GM23248 (cell line): ENCODE data around the gene GPX7. TPM values are rescaled to one million over a fixed set of nuclear protein-coding genes. Genes with fewer than 3 reads are reported as not detected.

ENCODE experiments used
- DNase-seq: peaks from one replicate; pipeline ENCODE4 v3.0.0-alpha.2; 2015
- H2AFZ ChIP-seq: fragments of 200-600 bp; sonication (generic); 2 replicates; pipeline ENCODE4 v1.6.1; 2016; ENCODE audit warnings: antibody characterized with exemption
- H3F3A ChIP-seq: fragments of 200-600 bp; sonication (generic); 2 replicates; pipeline ENCODE4 v1.6.1; 2016; ENCODE audit warnings: mild to moderate bottlenecking, antibody characterized with exemption, mixed run types; ENCODE audit not compliant: insufficient read depth
- H3K27ac ChIP-seq: fragments of 200-600 bp; sonication (generic); 2 replicates; pipeline ENCODE4 v1.5.1; 2016; ENCODE audit warnings: mild to moderate bottlenecking
- H3K27me3 ChIP-seq: fragments of 200-600 bp; sonication (generic); replicated peaks from 2 replicates; pipeline ENCODE4 v1.6.1; 2016; ENCODE audit warnings: mild to moderate bottlenecking; ENCODE audit not compliant: insufficient read depth
- H3K36me3 ChIP-seq: fragments of 200-600 bp; sonication (generic); 2 replicates; pipeline ENCODE4 v1.6.1; 2016; ENCODE audit warnings: low read depth, mild to moderate bottlenecking
- H3K4me1 ChIP-seq: fragments of 200-600 bp; sonication (generic); 2 replicates; pipeline ENCODE4 v1.6.1; 2016; ENCODE audit warnings: mild to moderate bottlenecking; ENCODE audit not compliant: insufficient read depth
- H3K4me2 ChIP-seq: fragments of 200-600 bp; sonication (generic); one replicate; pipeline ENCODE4 v1.6.1; 2016; ENCODE audit warnings: mild to moderate bottlenecking; ENCODE audit not compliant: unreplicated experiment
- H3K4me3 ChIP-seq: fragments of 200-600 bp; sonication (generic); 2 replicates; pipeline ENCODE4 v1.5.1; 2016; ENCODE audit warnings: mild to moderate bottlenecking
- H3K79me2 ChIP-seq: fragments of 200-600 bp; sonication (generic); 2 replicates; pipeline ENCODE4 v1.6.1; 2016; ENCODE audit warnings: mild to moderate bottlenecking; ENCODE audit not compliant: insufficient read depth
- H3K9ac ChIP-seq: fragments of 200-600 bp; sonication (generic); 2 replicates; pipeline ENCODE4 v1.6.1; 2016; ENCODE audit warnings: mild to moderate bottlenecking
- H3K9me2 ChIP-seq: fragments of 200-600 bp; sonication (generic); 2 replicates; pipeline ENCODE4 v1.6.1; 2016; ENCODE audit warnings: mixed run types, mild to moderate bottlenecking, moderate library complexity; ENCODE audit not compliant: insufficient read depth
- H3K9me3 ChIP-seq: fragments of 200-600 bp; sonication (generic); one replicate; pipeline ENCODE4 v1.6.1; 2017; ENCODE audit warnings: low read depth
- H4K20me1 ChIP-seq: fragments of 200-600 bp; sonication (generic); 2 replicates; pipeline ENCODE4 v1.6.0; 2016; ENCODE audit not compliant: insufficient read depth
- EZH2 ChIP-seq: fragments of 200-600 bp; sonication (generic); IDR thresholded peaks from 2 replicates; pipeline ENCODE4 v1.6.1; 2018; ENCODE audit warnings: antibody characterized with exemption, mild to moderate bottlenecking; ENCODE audit not compliant: insufficient read depth, poor library complexity, severe bottlenecking
- EZH2phosphoT487 ChIP-seq: fragments of 200-600 bp; sonication (generic); IDR thresholded peaks from 2 replicates; pipeline ENCODE4 v1.6.1; 2018; ENCODE audit warnings: antibody characterized with exemption, moderate library complexity, mild to moderate bottlenecking, low read depth; ENCODE audit not compliant: insufficient read depth
- WGBS, 2 experiments: methylation state at CpG; one replicate each; pipeline ENCODE4 v1.1.6; 2015 to 2017; ENCODE audit warnings: low lambda C conversion rate in 2 of 2, low coverage in 1 of 2; ENCODE audit errors: missing lambda C conversion rate in 2 of 2; 5-methylcytosine and 5-hydroxymethylcytosine counted together
- in situ Hi-C: fragments of 300-500 bp; cut with MboI; formaldehyde crosslinking; loops from 2 replicates; pipeline ENCODE4 v1.15.0; 2020
- polyA plus RNA-seq: library from polyadenylated mRNA; unstranded; fragments of >200 nt; fragmentation: Nextera tagmentation; extraction: Ambion mirVana; gene quantifications from 2 replicates; pipeline ENCODE4 v1.2.1, GENCODE V29; 2016
- total RNA-seq: library from RNA; depleted of rRNA; stranded (reverse); fragments of >200 nt; shearing (Covaris generic); gene quantifications from 2 replicates; pipeline ENCODE4 v1.2.3, GENCODE V29; 2014

Gene GPX7
- total and polyA plus RNA-seq, 2 experiments from 2014 or later, result 39.7 to 44.7 TPM

- Histone ChIP-seq H3F3A (peaks cover 25% of the 10 kb centered on the region), H4K20me1 (no peaks in the 10 kb centered on the region), H3K27ac (no peak overlapping the region), H3K9me3 (no peaks in the 10 kb centered on the region), H3K9me2 (no peaks in the 10 kb centered on the region), H3K4me1 (peaks cover 17% of the 10 kb centered on the region), H3K4me2 (peak overlapping the region; percentile 68), H3K36me3 (no peaks in the 10 kb centered on the region), H3K27me3 (no peaks in the 10 kb centered on the region), H3K4me3 (peak overlapping the region; percentile 87), H2AFZ (peak overlapping the region; percentile 91), H3K9ac (peak overlapping the region; percentile 86), H3K79me2 (peaks cover 33% of the 10 kb centered on the region)
- TF ChIP-seq EZH2, result no peak
- TF ChIP-seq EZH2phosphoT487, result no peak
- peak; percentile 7 for DNase-seq
- in situ Hi-C loops, result no loop called here
- 80 to 82% methylated on average over 6 of the region's 6 CpGs for WGBS, 2 experiments
These were observed 47.9 kb upstream of the GPX7 start for GRCh38 chr1:52554267-52554640.

GRCh38 chr1:52554756-52555155 lies 47.4 kb upstream of the GPX7 start:
- no peaks in the 10 kb centered on the region for H3K36me3 ChIP-seq
- no peak overlapping the region for H3K9ac ChIP-seq
- H3K27me3 ChIP-seq, result no peaks in the 10 kb centered on the region
- in situ Hi-C loops, result no loop called here
- H3K9me3 ChIP-seq, result no peaks in the 10 kb centered on the region
- WGBS, 2 experiments, result 17 to 28% methylated on average over 3 of the region's 3 CpGs
- TF ChIP-seq EZH2phosphoT487 (no peak), EZH2 (no peak)
- no peak overlapping the region for H3K27ac ChIP-seq
- peaks cover 25% of the 10 kb centered on the region for H3F3A ChIP-seq
- H3K9me2 ChIP-seq, result no peaks in the 10 kb centered on the region
- H3K79me2 ChIP-seq, result peaks cover 28% of the 10 kb centered on the region
- H4K20me1 ChIP-seq, result no peaks in the 10 kb centered on the region
- DNase-seq, result peak; percentile 61
- peaks cover 17% of the 10 kb centered on the region for H3K4me1 ChIP-seq
- H3K4me3 ChIP-seq, result peak overlapping the region; percentile 87; the same call in 1 of the 2 replicates
- 0 out of 2 replicates have a peak overlapping the region, but pooled peaks have one; percentile 91 for H2AFZ ChIP-seq
- H3K4me2 ChIP-seq, result no peak overlapping the region

GRCh38 chr1:52556641-52557360 lies 45.4 kb upstream of the GPX7 start:
- Histone ChIP-seq H2AFZ (no peak overlapping the region), H3K9me2 (no peaks in the 10 kb centered on the region), H3K4me2 (no peak overlapping the region), H3K27ac (no peak overlapping the region), H3K9me3 (no peaks in the 10 kb centered on the region), H3K27me3 (no peaks in the 10 kb centered on the region), H3K36me3 (no peaks in the 10 kb centered on the region), H3K9ac (no peak overlapping the region), H3F3A (peaks cover 21% of the 10 kb centered on the region), H3K4me3 (no peak overlapping the region), H4K20me1 (no peaks in the 10 kb centered on the region), H3K4me1 (peaks cover 9% of the 10 kb centered on the region), H3K79me2 (peaks cover 8% of the 10 kb centered on the region; the same call in 1 of the 2 replicates)
- WGBS, 2 experiments, result 83 to 85% methylated on average over 4 of the region's 4 CpGs
- no peak for DNase-seq
- in situ Hi-C loops, result no loop called here
- no peak for TF ChIP-seq EZH2phosphoT487

DNA sequence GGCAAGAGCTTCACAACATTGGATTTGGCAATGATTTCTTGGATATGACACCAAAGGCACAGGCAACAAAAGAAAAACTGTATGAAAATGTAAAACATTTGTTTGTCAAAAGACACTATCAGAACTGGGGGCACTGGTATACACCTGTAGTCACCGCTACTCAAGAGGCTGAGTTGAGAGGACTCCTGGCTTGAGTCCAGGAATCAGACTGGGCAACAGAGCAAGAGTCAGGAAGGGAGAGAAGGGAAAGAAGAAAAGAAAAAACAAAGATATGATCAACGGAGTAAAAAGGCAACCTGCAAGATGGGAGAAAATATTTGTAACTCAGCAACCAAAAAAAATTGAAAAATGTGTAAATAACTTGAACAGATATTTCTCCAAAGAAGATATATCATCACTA lies 43.2 kb upstream of the GPX7 start:
- Histone ChIP-seq H3K4me1 (peaks cover 8% of the 10 kb centered on the region), H3K27me3 (no peaks in the 10 kb centered on the region), H3K79me2 (no peaks in the 10 kb centered on the region), H3K27ac (no peak overlapping the region), H3K9me2 (no peaks in the 10 kb centered on the region), H2AFZ (no peak overlapping the region), H3K36me3 (no peaks in the 10 kb centered on the region), H3K9me3 (no peaks in the 10 kb centered on the region), H3K4me3 (no peak overlapping the region), H4K20me1 (no peaks in the 10 kb centered on the region), H3F3A (peaks cover 14% of the 10 kb centered on the region), H3K9ac (no peak overlapping the region), H3K4me2 (no peak overlapping the region)
- DNase-seq, result no peak
- 87 to 95% methylated on average over 2 of the region's 2 CpGs for WGBS, 2 experiments
- TF ChIP-seq EZH2, result no peak
- no peak for TF ChIP-seq EZH2phosphoT487
- in situ Hi-C loops, result no loop called here

DNA sequence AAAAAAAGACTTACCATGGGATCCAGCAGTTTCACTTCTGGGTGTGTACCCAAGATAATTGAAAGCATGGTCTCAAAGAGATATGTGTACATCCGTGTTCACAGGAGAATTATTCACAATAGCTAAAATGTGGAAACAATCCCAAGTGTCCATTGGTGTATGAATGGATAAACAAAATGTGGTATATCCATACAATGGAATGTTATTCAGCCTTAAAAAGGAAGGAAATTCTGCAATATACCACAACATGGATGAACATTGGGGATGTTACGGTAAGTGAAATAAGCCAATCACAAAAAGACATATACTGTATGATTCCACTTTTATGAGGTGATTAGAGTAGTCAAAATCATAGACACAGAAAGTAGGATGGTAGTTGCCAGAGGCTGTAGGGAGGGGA lies 42.3 kb upstream of the GPX7 start:
- H2AFZ ChIP-seq, result no peak overlapping the region
- no peak overlapping the region for H3K4me2 ChIP-seq
- H3K36me3 ChIP-seq, result no peaks in the 10 kb centered on the region
- no peaks in the 10 kb centered on the region for H3K79me2 ChIP-seq
- H3K9me2 ChIP-seq, result no peaks in the 10 kb centered on the region
- no peak for DNase-seq
- H3K4me3 ChIP-seq, result no peak overlapping the region
- H3K27me3 ChIP-seq, result no peaks in the 10 kb centered on the region
- WGBS, 2 experiments, result 89 to 90% methylated on average over 2 of the region's 2 CpGs
- in situ Hi-C loops, result no loop called here
- no peak overlapping the region for H3K9ac ChIP-seq
- no peaks in the 10 kb centered on the region for H3K9me3 ChIP-seq
- H4K20me1 ChIP-seq, result no peaks in the 10 kb centered on the region
- H3K4me1 ChIP-seq, result no peaks in the 10 kb centered on the region
- no peak overlapping the region for H3K27ac ChIP-seq
- no peak for TF ChIP-seq EZH2
- TF ChIP-seq EZH2phosphoT487, result no peak
- peaks cover 5% of the 10 kb centered on the region; the same call in 1 of the 2 replicates for H3F3A ChIP-seq
